HG02938 (cell line): ENCODE measurements around the gene DIAPH3.
"Not testable (repeated sequence)": the region's sequence is repeated elsewhere in the genome, so short reads cannot be mapped to it uniquely, and the experiment has no call there.

Experiments
- ATAC-seq: cut with Tn5 transposase; IDR thresholded peaks from one replicate; pipeline ENCODE4 v1.9.1; 2021; ENCODE audit warnings: mild to moderate bottlenecking, moderate library complexity; ENCODE audit not compliant: unreplicated experiment

The DIAPH3 gene

GRCh38 chr13:60099631-60100420, 63.9 kb downstream of the DIAPH3 start:
- no peak for ATAC-seq

GRCh38 chr13:60095300-60095699, 68.4 kb downstream of the DIAPH3 start:
- ATAC-seq = no peak

- ATAC-seq = no peak
Measured at GRCh38 chr13:60094385-60095088, 69.2 kb downstream of the DIAPH3 start.

GRCh38 chr13:60093425-60094019, 70.2 kb downstream of the DIAPH3 start:
- ATAC-seq = no peak

GRCh38 chr13:60091573-60091972, 72.2 kb downstream of the DIAPH3 start:
- ATAC-seq = no peak

- ATAC-seq = no peak
Measured at GRCh38 chr13:60090574-60090973, 73.2 kb downstream of the DIAPH3 start.

GRCh38 chr13:60083780-60084179, 79.9 kb downstream of the DIAPH3 start:
- not testable (repeated sequence) for ATAC-seq

GRCh38 chr13:60080850-60081249, 82.9 kb downstream of the DIAPH3 start:
- ATAC-seq = no peak

- ATAC-seq = no peak
Measured at GRCh38 chr13:60078226-60078625, 85.5 kb downstream of the DIAPH3 start.

- ATAC-seq = no peak
Measured at GRCh38 chr13:60075850-60076249, 87.9 kb downstream of the DIAPH3 start.

- ATAC-seq = no peak
Measured at GRCh38 chr13:60074397-60074796, 89.3 kb downstream of the DIAPH3 start.

- ATAC-seq = no peak
Measured at GRCh38 chr13:60066226-60066625, 97.5 kb downstream of the DIAPH3 start.

GRCh38 chr13:60062502-60062901, 101.2 kb downstream of the DIAPH3 start:
- no peak for ATAC-seq

GRCh38 chr13:60061737-60062136, 102.0 kb downstream of the DIAPH3 start:
- ATAC-seq = no peak

GRCh38 chr13:60051754-60052285, 111.9 kb downstream of the DIAPH3 start:
- no peak for ATAC-seq

GRCh38 chr13:60048353-60048752, 115.4 kb downstream of the DIAPH3 start:
- ATAC-seq = not testable (repeated sequence)

GRCh38 chr13:60047918-60048317, 115.8 kb downstream of the DIAPH3 start:
- no peak for ATAC-seq

- ATAC-seq = no peak
Measured at GRCh38 chr13:60044321-60044720, 119.4 kb downstream of the DIAPH3 start.

GRCh38 chr13:60043262-60043661, 120.5 kb downstream of the DIAPH3 start:
- no peak for ATAC-seq

GRCh38 chr13:60040668-60041067, 123.1 kb downstream of the DIAPH3 start:
- ATAC-seq = not testable (repeated sequence)

GRCh38 chr13:60035874-60036273, 127.9 kb downstream of the DIAPH3 start:
- no peak for ATAC-seq

GRCh38 chr13:60032851-60033250, 130.9 kb downstream of the DIAPH3 start:
- ATAC-seq = no peak
